ACC112 (cell line): ENCODE data around the gene CCNG1.
A peak's percentile ranks its signal among the peaks of the same experiment; 100 is the strongest.
"Not testable (repeated sequence)": the region's sequence is repeated elsewhere in the genome, so short reads cannot be mapped to it uniquely, and the experiment has no call there.

ENCODE experiments used
- H2AFZ ChIP-seq: fragments of 200-600 bp; sonication (generic); one replicate; pipeline ENCODE4 v1.6.0; 2017; ENCODE audit warnings: antibody characterized with exemption, low read length; ENCODE audit not compliant: unreplicated experiment
- H3K27ac ChIP-seq: fragments of 200-600 bp; sonication (generic); 2 replicates; pipeline ENCODE4 v1.5.1; 2014; ENCODE audit warnings: low read depth, mild to moderate bottlenecking, antibody characterized with exemption, low read length, moderate library complexity
- H3K27me3 ChIP-seq: fragments of 200-600 bp; sonication (generic); 2 replicates; pipeline ENCODE4 v1.6.1; 2014; ENCODE audit warnings: mild to moderate bottlenecking, antibody characterized with exemption, low read length, moderate library complexity, mixed read lengths; ENCODE audit not compliant: insufficient read depth
- H3K36me3 ChIP-seq: fragments of 200-600 bp; sonication (generic); 2 replicates; pipeline ENCODE4 v1.6.1; 2016; ENCODE audit warnings: mild to moderate bottlenecking, antibody characterized with exemption, low read length, moderate library complexity, mixed read lengths; ENCODE audit not compliant: insufficient read depth
- H3K4me1 ChIP-seq: fragments of 200-600 bp; sonication (generic); one replicate; pipeline ENCODE4 v1.6.1; 2016; ENCODE audit warnings: low read length, mixed read lengths; ENCODE audit not compliant: insufficient read depth, unreplicated experiment, control insufficient read depth
- H3K4me3 ChIP-seq: fragments of 200-600 bp; sonication (generic); 2 replicates; pipeline ENCODE4 v1.5.1; 2014; ENCODE audit warnings: mild to moderate bottlenecking, low read depth, low read length
- H3K79me2 ChIP-seq: fragments of 200-600 bp; sonication (generic); one replicate; pipeline ENCODE4 v1.6.0; 2016; ENCODE audit warnings: low read length; ENCODE audit not compliant: control insufficient read depth, unreplicated experiment, insufficient read depth

Gene CCNG1

GRCh38 chr5:163437309-163438182 is at the start of gene CCNG1:
TSS of gene CCNG1 (plus strand) at chr5:163437595. CDS start at chr5:163439257, 1,662 bp downstream.
- H2AFZ ChIP-seq: peak within 1 kb of the TSS; percentile 79
- H3K27me3 ChIP-seq: peaks cover 4% of the 10 kb centered on the region; the same call in 1 of the 2 replicates
- H3K79me2 ChIP-seq: peaks cover 32% of the 10 kb centered on the region
- peak within 1 kb of the TSS; percentile 42 for H3K27ac ChIP-seq
- H3K4me3 ChIP-seq: peak within 1 kb of the TSS; percentile 90
- H3K4me1 ChIP-seq: peaks cover 21% of the 10 kb centered on the region
- peaks cover 33% of the 10 kb centered on the region for H3K36me3 ChIP-seq

- Histone ChIP-seq H3K4me1 (no peaks in the 10 kb centered on the region), H3K36me3 (no peaks in the 10 kb centered on the region), H3K4me3 (no peak overlapping the region), H3K27ac (no peak overlapping the region), H3K79me2 (no peaks in the 10 kb centered on the region), H3K27me3 (peaks cover 44% of the 10 kb centered on the region), H2AFZ (no peak overlapping the region)
Observed at GRCh38 chr5:163395792-163396191, 41.6 kb upstream of the CCNG1 start.

- not testable (repeated sequence) for H3K27ac ChIP-seq, H3K4me3 ChIP-seq, H2AFZ ChIP-seq, H3K79me2 ChIP-seq, H3K4me1 ChIP-seq, H3K36me3 ChIP-seq
- H3K27me3 ChIP-seq: peaks cover 46% of the 10 kb centered on the region
Observed at GRCh38 chr5:163396818-163397340, 40.5 kb upstream of the CCNG1 start.

GRCh38 chr5:163397354-163397753 is 40.0 kb upstream of the CCNG1 start:
- Histone ChIP-seq H3K79me2 (no peaks in the 10 kb centered on the region), H3K27ac (no peak overlapping the region), H3K4me1 (no peaks in the 10 kb centered on the region), H3K4me3 (no peak overlapping the region), H2AFZ (no peak overlapping the region), H3K36me3 (no peaks in the 10 kb centered on the region), H3K27me3 (peaks cover 44% of the 10 kb centered on the region)

GRCh38 chr5:163399923-163400322 is 37.5 kb upstream of the CCNG1 start:
- Histone ChIP-seq H3K36me3 (no peaks in the 10 kb centered on the region), H3K4me3 (no peak overlapping the region), H3K4me1 (no peaks in the 10 kb centered on the region), H2AFZ (no peak overlapping the region), H3K79me2 (no peaks in the 10 kb centered on the region), H3K27ac (no peak overlapping the region), H3K27me3 (peaks cover 47% of the 10 kb centered on the region)

- Histone ChIP-seq H3K36me3 (no peaks in the 10 kb centered on the region), H3K4me1 (no peaks in the 10 kb centered on the region), H3K4me3 (no peak overlapping the region), H2AFZ (no peak overlapping the region), H3K79me2 (no peaks in the 10 kb centered on the region), H3K27ac (no peak overlapping the region), H3K27me3 (peaks cover 41% of the 10 kb centered on the region)
Observed at GRCh38 chr5:163401271-163401670, 36.1 kb upstream of the CCNG1 start.

GRCh38 chr5:163402007-163402406 is 35.4 kb upstream of the CCNG1 start:
- Histone ChIP-seq H3K36me3 (no peaks in the 10 kb centered on the region), H3K79me2 (no peaks in the 10 kb centered on the region), H3K4me1 (peaks cover 1% of the 10 kb centered on the region)

GRCh38 chr5:163404364-163405173 is 32.8 kb upstream of the CCNG1 start:
- peaks cover 5% of the 10 kb centered on the region for H3K4me1 ChIP-seq
- H2AFZ ChIP-seq: no peak overlapping the region
- H3K27ac ChIP-seq: no peak overlapping the region
- no peaks in the 10 kb centered on the region for H3K36me3 ChIP-seq
- H3K79me2 ChIP-seq: no peaks in the 10 kb centered on the region
- H3K27me3 ChIP-seq: peaks cover 21% of the 10 kb centered on the region
- H3K4me3 ChIP-seq: no peak overlapping the region

More at GRCh38 chr5:163402007-163402406, 35.4 kb upstream of the CCNG1 start:
- H3K27ac ChIP-seq: no peak overlapping the region
- H3K27me3 ChIP-seq: peaks cover 38% of the 10 kb centered on the region
- no peak overlapping the region for H2AFZ ChIP-seq
- no peak overlapping the region for H3K4me3 ChIP-seq

GRCh38 chr5:163407034-163407655 is 30.2 kb upstream of the CCNG1 start:
- Histone ChIP-seq H3K27me3 (peaks cover 15% of the 10 kb centered on the region), H3K27ac (no peak overlapping the region), H3K4me1 (peaks cover 5% of the 10 kb centered on the region), H3K36me3 (no peaks in the 10 kb centered on the region), H2AFZ (no peak overlapping the region), H3K4me3 (no peak overlapping the region), H3K79me2 (no peaks in the 10 kb centered on the region)

GRCh38 chr5:163408311-163408923 is 29.0 kb upstream of the CCNG1 start:
- Histone ChIP-seq H3K79me2 (no peaks in the 10 kb centered on the region), H3K27me3 (peaks cover 27% of the 10 kb centered on the region), H3K27ac (no peak overlapping the region), H2AFZ (no peak overlapping the region), H3K36me3 (no peaks in the 10 kb centered on the region), H3K4me3 (peak overlapping the region; percentile 48), H3K4me1 (peaks cover 5% of the 10 kb centered on the region)
